GM12891 (cell line): ENCODE data around the gene KY.

Source experiments
- POLR2A ChIP-seq: IDR thresholded peaks from 2 replicates; pipeline ENCODE4 v1.6.1; 2011; ENCODE audit warnings: low read depth, low read length, control low read depth
- POLR2AphosphoS5 ChIP-seq: IDR thresholded peaks from 2 replicates; pipeline ENCODE4 v1.6.1; 2011; ENCODE audit warnings: low read depth, low read length, control low read depth

- TF ChIP-seq POLR2AphosphoS5 (no peak), POLR2A (no peak)
These were observed 83.2 kb downstream of the KY start for GRCh38 chr3:134567605-134568004.
